ENCODE results near the gene PRRG4.
"Not testable (repeated sequence)": the region's sequence is repeated elsewhere in the genome, so short reads cannot be mapped to it uniquely, and the experiment has no call there.

PRRG4 gene

DNA sequence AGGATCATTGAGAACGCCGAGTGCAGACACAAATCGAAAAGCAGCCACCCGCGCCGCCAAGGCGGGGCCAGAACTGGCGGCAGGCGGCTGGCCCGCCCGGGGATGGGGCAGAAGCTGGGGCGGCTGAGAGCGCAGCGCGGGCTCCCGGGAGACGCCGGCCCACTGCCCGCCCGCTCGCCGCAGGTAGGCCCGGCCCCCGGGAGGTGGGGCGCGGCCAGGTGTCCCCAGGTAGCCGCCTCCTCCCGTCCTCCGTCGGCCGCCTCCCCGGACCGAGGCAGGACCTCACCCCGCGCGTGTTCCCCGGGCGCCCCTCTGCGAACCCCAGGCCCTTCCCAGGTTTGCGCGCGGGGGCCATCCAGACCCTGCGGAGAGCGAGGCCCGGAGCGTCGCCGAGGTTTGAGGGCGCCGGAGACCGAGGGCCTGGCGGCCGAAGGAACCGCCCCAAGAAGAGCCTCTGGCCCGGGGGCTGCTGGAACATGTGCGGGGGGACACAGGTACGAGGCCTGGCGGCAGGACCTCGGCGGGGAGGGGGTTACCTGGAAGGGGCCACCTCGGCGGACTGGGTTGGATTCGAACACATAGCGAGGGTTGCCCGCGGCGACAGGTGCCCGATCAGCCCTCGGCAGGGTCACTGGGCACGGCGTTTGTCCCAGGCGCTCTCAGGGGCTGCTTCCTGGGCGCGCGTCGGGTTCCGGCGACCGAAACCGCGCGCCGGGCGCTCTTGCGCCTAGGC, at the start of gene PRRG4:
TSS of gene PRRG4 (plus strand) at position 248 of the 733 bp plus-strand sequence. CDS start 603 bp downstream, outside the sequence.
- no peak for DNase-seq (ENCODE audit: low read depth)

GRCh38 chr11:32780839-32781238, 48.9 kb upstream of the PRRG4 start:
- DNase-seq (ENCODE audit: low read depth): not testable (repeated sequence)

- DNase-seq (ENCODE audit: low read depth): no peak
Observed at GRCh38 chr11:32781721-32782120, 48.0 kb upstream of the PRRG4 start.

DNA sequence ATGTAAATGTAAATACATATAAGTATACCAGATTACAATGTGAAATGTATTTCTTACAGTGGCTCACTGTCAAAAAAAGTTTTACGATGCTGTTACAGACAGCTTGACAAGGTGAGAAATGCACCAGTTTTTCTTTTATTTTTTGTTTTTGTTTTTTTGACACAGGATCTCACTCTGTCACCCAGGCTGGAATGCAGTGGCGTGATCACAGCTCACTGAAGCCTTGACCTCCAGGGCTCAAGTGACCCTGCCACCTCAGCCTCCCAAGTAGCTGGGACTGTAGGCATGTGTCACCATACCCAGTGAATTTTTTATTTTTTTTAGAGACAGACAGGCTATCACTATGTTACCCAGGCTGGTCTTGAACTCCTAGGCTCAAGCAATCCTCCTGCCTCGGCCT, 44.5 kb upstream of the PRRG4 start:
- no peak for DNase-seq (ENCODE audit: low read depth)

- no peak for DNase-seq (ENCODE audit: low read depth)
Observed at GRCh38 chr11:32786811-32787210, 42.9 kb upstream of the PRRG4 start.

DNA sequence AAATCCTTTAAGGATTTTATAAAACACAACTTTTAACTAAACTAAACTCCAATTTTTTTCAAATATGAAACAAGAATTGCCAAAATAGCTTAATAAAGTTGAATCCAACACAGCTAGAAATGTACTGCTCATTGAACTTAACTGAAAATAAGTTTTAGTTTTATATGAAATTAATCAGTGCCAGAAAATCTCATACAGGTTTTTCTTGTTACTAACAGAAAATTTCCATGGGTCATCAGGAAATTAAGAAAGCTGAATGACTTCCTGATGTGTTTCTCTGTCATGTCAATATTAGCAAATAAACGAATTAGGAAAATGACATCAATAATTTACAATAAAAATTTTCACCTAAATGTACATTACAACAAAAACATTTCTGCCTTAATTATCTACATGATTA, 38.8 kb upstream of the PRRG4 start:
- DNase-seq (ENCODE audit: low read depth): no peak

DNA sequence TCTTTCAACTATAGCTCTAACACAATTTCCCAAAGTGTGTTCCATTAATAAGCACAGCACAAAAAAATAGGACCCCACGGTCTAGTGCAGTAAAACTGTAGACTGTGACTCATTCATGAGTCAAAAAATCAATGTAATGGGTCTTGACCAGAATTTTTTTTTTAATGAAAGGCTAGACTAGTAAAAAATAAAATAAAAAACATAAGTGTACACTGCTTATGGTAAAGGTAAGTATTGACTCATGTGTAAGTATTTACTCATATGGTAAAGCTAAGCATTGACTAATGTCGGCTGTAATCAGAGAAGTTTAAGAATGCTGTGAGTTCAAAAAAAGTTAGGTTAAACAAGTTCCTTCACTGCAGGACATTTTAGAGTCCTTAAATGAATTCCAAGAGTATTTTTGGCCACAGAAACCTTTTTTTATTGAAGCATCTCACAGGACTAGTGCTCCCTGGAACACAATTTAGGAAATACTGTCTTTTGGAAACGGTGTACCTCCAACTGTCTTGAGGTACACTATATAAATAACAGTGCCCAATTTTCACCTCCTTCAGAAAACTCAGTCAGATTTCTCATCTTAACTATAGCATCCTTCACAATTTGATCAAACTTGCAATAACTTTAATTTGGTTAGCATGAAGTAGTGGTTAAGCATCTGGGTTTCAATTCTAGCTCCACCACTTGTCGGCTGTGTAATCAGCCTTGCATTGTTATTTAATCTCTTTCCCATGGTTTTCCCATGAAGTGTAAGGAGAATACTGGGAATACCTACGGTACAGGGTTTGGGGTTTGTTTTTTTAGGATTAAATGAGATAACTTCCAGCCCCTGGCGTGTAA, 37.4 kb upstream of the PRRG4 start:
- DNase-seq (ENCODE audit: low read depth): no peak

DNA sequence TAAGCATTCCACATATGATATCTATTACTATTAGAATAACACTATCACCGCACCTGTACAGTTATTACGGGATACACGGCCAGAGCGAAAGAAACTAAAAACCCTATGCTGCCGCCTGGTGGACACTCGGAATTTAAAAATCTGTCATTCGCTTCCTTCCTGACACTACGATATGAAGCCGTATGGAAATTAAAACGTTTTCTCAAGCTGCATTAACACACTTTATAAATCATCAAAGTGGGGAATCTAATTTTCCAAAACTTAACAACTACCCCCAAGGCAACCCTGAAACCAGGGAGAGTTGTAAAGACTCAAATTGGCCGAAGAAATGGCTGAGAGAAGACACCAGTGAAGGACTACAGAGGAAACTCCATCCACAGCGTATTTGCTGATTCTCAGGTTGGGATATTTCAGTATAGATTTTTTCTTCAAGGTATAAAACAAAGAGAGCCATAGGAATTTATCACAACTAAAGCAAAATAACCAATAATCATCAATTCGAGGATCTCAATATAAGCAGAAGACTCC, 36.7 kb upstream of the PRRG4 start:
- DNase-seq (ENCODE audit: low read depth): peak; percentile 21

DNA sequence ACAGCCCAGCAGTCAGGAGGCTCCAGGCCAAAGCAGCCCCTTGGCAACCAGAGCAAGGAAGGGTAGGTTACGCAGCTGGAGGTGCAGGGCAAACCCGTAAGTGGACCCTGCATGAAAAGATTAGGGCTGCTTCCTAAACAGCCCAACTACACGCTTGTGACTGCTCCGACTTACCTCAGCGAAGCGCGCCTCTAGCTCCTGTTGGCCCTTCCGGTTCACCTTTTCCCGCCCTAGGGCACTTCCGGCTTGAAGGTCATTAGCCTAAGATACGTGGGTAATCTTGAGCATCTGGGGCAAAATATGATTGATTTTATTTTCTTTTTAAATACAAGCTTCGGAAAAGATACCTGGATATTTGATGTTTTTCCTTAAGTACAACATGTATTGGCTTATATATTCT, 35.3 kb upstream of the PRRG4 start, which contains the start of gene CCDC73:
TSS of gene CCDC73 (minus strand) at position 224 of the 400 bp plus-strand sequence. CDS start 34,419 bp downstream, outside the sequence.
- no peak for DNase-seq (ENCODE audit: low read depth)

DNA sequence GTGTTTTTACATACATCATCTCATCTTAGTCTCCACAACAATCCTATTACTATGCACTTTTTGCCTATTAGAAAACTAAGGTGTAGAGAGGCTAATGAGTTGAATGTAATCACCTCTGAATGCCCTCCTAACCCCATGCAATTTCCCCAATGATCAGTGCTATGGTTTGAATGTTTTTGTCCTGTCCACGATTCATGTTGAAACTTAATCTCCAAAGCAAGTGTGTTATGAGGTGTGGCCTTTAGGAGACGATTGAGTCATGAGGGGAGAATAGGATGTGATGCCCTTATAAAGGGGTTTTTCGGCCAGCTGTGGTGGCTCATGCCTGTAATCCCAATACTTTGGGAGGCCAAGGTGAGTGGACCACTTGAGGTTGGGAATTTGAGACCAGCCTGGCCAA, 33.3 kb upstream of the PRRG4 start:
- no peak for DNase-seq (ENCODE audit: low read depth)

GRCh38 chr11:32809313-32809712, 20.4 kb upstream of the PRRG4 start:
- no peak for DNase-seq (ENCODE audit: low read depth)

- DNase-seq (ENCODE audit: low read depth): no peak
Observed at GRCh38 chr11:32817181-32817851, 12.4 kb upstream of the PRRG4 start.

GRCh38 chr11:32817852-32818183, 11.9 kb upstream of the PRRG4 start:
- no peak for DNase-seq (ENCODE audit: low read depth)

- DNase-seq (ENCODE audit: low read depth): no peak
Observed at GRCh38 chr11:32819187-32819586, 10.5 kb upstream of the PRRG4 start.

GRCh38 chr11:32820497-32820896, 9.2 kb upstream of the PRRG4 start:
- DNase-seq (ENCODE audit: low read depth): no peak

DNA sequence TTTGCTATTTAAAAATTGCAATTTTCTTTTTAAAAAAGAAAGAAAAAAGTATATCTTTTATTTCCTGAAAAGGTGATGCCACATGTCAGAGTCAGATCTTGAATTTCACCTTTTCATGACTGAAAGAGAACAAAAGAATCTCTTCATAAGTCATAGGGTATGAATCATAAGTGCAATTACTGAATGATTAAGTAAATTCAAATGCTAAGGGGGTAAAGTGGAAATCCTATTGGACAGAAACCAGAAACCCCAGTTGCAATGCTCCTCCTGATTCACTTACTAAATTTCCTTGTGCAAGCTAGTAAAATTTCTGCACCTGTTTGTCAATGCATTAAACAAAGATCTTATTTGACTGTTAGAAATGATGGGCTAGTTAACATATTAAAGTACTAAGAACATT, 8.2 kb upstream of the PRRG4 start:
- no peak for DNase-seq (ENCODE audit: low read depth)

DNA sequence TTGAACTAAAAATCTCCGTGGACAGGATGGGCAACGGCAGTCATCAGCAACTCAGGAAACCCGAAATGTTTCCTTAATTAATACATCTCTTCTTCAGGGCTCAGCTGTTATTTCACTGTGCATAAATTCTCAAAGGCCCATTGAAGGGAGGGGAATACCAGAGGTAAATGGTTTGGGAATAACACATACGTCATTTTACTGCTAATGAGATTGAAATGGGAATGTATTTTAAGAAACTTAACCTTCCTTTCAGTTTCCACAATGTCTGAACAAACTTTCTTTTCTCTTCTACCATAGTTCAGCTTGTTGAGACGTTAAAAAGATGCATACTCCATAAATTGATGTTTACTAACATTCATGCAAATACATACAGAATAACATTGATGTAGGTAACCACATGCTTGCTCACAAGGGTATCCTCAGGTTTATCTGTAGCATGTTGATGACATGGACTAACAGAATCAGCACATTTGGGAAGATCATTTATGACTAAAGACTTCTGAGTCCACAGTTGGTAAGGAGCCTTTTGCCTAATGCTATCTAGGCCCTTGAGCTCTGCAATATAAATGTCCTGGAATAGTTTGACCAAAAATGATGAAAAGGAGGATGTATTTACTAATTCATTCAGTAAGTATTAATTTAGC, 7.7 kb upstream of the PRRG4 start:
- DNase-seq (ENCODE audit: low read depth): no peak

- DNase-seq (ENCODE audit: low read depth): not testable (repeated sequence)
Observed at GRCh38 chr11:32823617-32824016, 6.1 kb upstream of the PRRG4 start.

DNA sequence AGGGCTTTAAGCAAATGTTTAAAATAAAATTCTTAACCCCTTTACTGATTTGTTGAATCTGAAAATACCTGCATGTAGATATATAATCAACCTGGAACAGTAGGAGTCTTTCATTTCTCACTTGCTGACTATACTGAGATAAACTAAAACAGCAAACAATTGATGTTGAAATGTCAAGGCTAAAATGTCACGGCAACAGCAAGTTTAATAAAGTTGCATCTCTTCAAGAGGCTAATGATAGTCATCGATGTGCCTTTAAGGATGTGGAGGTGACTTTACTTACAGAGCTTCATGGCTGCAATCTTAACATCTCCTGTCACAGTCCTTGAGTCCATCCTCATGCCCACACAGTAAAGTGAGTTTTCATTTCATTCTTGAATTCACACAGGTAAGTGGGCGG, 3.6 kb upstream of the PRRG4 start:
- no peak for DNase-seq (ENCODE audit: low read depth)

DNA sequence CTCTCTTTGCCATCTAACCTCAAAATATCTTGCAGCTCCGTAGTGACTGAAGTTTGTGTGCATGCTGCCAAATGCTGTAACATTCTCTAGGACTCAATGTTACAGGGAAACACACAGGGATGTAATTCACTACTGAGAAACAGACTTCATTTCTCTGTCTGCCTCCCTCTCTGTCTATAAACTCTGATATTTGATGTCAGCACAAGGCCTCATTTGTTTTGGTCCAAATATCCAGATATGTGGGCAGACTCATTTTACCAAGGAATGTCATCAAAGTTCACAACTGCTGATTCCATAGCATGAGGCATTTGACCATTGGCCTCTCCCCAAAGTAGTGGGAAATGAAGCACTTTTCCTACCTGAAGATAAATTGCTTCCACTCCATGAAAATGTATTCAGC, 2.5 kb upstream of the PRRG4 start:
- no peak for DNase-seq (ENCODE audit: low read depth)

DNA sequence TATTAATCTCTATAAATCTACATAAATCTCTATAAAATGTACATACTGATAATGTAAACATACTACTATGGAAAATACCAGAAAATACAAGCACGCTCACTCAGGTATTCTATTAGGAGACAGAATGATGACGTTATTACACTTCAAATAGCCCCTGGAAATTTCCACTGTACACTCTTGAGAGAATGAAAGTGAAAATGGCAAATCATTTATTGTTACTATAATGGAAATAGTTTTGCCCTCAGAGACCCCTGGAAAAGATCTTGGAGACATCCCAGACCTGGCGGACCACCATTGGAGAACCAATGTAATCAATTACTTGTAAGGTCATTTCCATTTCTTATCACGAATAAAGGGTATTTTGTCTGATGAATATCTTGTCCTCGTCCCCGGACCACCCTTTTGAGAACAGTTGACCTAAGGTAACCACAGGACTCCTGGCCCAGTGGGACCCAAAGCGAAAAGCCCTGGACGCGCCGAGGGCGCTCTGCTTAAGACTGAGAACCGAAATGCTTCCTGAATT, 509 bp upstream of the PRRG4 start:
- DNase-seq (ENCODE audit: low read depth): no peak

- DNase-seq (ENCODE audit: low read depth): no peak
Observed at GRCh38 chr11:32830413-32830738, 649 bp downstream of the PRRG4 start.

All from activated T-helper 1 cell treated with Interleukin-2 at 50 U/mL for 16 hours (primary cell).